Astrocyte (in vitro differentiated cells and primary cell): ENCODE measurements around the gene UMODL1. TPM values are rescaled to one million over a fixed set of nuclear protein-coding genes. Genes with fewer than 3 reads are reported as not detected.

ENCODE experiments used
- DNase-seq: peaks from one replicate; pipeline ENCODE4 v3.0.0-alpha.2; 2010; ENCODE audit warnings: low read depth
- FAIRE-seq: peaks from 2 replicates; lab custom pipeline; 2011; peaks lifted over from hg19 to GRCh38; lab: Jason Lieb, UNC
- H2AFZ ChIP-seq: 2 replicates; pipeline ENCODE4 v1.6.0; 2012; ENCODE audit warnings: low read depth, low read length, inconsistent platforms
- H3K27ac ChIP-seq: 2 replicates; pipeline ENCODE4 v1.5.1; 2011; ENCODE audit warnings: low read depth, low read length, inconsistent platforms
- H3K27me3 ChIP-seq: 2 replicates; pipeline ENCODE4 v1.6.0; 2011; ENCODE audit warnings: low read length, inconsistent platforms; ENCODE audit not compliant: insufficient read depth
- H3K36me3 ChIP-seq: 2 replicates; pipeline ENCODE4 v1.5.1; 2011; ENCODE audit warnings: low read length, inconsistent platforms; ENCODE audit not compliant: insufficient read depth
- H3K4me1 ChIP-seq: 2 replicates; pipeline ENCODE4 v1.5.1; 2011; ENCODE audit warnings: low read length, inconsistent platforms; ENCODE audit not compliant: insufficient read depth
- H3K4me2 ChIP-seq: 2 replicates; pipeline ENCODE4 v1.6.0; 2012; ENCODE audit warnings: low read length, inconsistent platforms
- H3K4me3 ChIP-seq: 2 replicates; pipeline ENCODE4 v1.5.1; 2011; ENCODE audit warnings: low read depth, mild to moderate bottlenecking, low read length, inconsistent platforms; ENCODE audit not compliant: insufficient read depth
- H3K79me2 ChIP-seq: 2 replicates; pipeline ENCODE4 v1.6.0; 2012; ENCODE audit warnings: mild to moderate bottlenecking, low read length, inconsistent platforms; ENCODE audit not compliant: insufficient read depth
- H3K9ac ChIP-seq: 2 replicates; pipeline ENCODE4 v1.6.0; 2012; ENCODE audit warnings: mild to moderate bottlenecking, low read length, inconsistent platforms
- H3K9me3 ChIP-seq: 2 replicates; pipeline ENCODE4 v1.5.1; 2012; ENCODE audit warnings: low read depth, mild to moderate bottlenecking, low read length, inconsistent platforms; ENCODE audit not compliant: insufficient read depth
- H4K20me1 ChIP-seq: 2 replicates; pipeline ENCODE4 v1.6.0; 2012; ENCODE audit warnings: low read length, inconsistent platforms; ENCODE audit not compliant: insufficient read depth
- H3K27ac Mint-ChIP-seq: one replicate; pipeline ENCODE4 v1.8.0; 2021; ENCODE audit warnings: mild to moderate bottlenecking, mixed read lengths; ENCODE audit not compliant: unreplicated experiment
- H3K27me3 Mint-ChIP-seq: one replicate; pipeline ENCODE4 v1.8.0; 2021; ENCODE audit warnings: low read depth, mixed read lengths; ENCODE audit not compliant: unreplicated experiment
- H3K36me3 Mint-ChIP-seq: one replicate; pipeline ENCODE4 v1.8.0; 2021; ENCODE audit warnings: low read depth, mixed read lengths; ENCODE audit not compliant: unreplicated experiment
- H3K4me1 Mint-ChIP-seq: one replicate; pipeline ENCODE4 v1.8.0; 2021; ENCODE audit warnings: low read depth, mixed read lengths; ENCODE audit not compliant: unreplicated experiment
- H3K4me3 Mint-ChIP-seq: one replicate; pipeline ENCODE4 v1.8.0; 2021; ENCODE audit warnings: mild to moderate bottlenecking, moderate library complexity, mixed read lengths; ENCODE audit not compliant: unreplicated experiment
- H3K9me3 Mint-ChIP-seq: one replicate; pipeline ENCODE4 v1.8.0; 2021; ENCODE audit warnings: mild to moderate bottlenecking, mixed read lengths; ENCODE audit not compliant: unreplicated experiment
- EZH2 ChIP-seq: IDR thresholded peaks from 2 replicates; pipeline ENCODE4 v1.6.1; 2012; ENCODE audit warnings: mild to moderate bottlenecking, low read length, inconsistent platforms; ENCODE audit not compliant: insufficient read depth
- total RNA-seq: library from RNA; stranded (reverse); gene quantifications from 2 replicates; pipeline ENCODE4 v1.2.1, GENCODE V29; 2021
- TF ChIP-seq, protein P1 (sequence below): IDR thresholded peaks from 2 replicates; pipeline ENCODE4 v1.5.1; 2011; ENCODE audit warnings: low read depth, mild to moderate bottlenecking, inconsistent platforms, low read length, moderate library complexity; ENCODE audit not compliant: insufficient read depth

The UMODL1 gene
- total RNA-seq, 1 donor from 2014 or later = not detected

DNA sequence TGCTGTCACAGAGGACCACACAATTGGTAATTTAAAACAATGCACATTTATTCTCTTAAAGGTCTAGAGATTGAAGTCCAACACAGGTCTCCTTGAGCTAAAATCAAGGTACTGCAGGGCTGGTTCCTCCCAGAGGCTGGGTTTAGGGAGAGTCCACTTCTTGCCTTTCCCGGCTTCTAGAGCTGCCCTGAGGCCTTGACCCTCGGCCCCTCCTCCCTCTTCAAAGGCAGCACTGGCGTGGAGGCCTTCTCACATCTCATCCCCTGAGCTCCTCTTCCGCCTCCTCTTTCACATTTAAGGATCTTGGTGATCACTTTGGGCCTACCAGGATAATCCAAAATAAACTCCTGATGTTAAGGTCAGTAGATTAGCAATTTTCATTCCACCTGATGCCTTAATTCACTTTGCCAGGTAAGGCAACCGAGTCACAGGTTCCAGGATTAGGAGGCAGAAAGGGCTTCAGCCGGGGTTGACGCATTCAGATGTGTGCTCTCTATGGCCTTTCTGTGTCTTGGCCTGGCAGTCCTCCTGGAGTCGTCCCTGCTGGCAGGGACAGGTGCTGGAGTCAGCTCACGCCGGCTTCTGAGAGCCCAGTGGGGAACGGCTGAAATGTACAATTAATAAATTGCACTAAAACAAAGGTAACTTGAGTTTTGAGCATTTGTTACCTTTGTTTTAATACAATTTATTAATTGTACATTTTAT is 86.6 kb downstream of the UMODL1 start:
- no peaks in the 10 kb centered on the region for H3K36me3 ChIP-seq
- no peaks in the 10 kb centered on the region for H4K20me1 ChIP-seq
- TF ChIP-seq EZH2 = no peak
- TF ChIP-seq, protein P1, sequence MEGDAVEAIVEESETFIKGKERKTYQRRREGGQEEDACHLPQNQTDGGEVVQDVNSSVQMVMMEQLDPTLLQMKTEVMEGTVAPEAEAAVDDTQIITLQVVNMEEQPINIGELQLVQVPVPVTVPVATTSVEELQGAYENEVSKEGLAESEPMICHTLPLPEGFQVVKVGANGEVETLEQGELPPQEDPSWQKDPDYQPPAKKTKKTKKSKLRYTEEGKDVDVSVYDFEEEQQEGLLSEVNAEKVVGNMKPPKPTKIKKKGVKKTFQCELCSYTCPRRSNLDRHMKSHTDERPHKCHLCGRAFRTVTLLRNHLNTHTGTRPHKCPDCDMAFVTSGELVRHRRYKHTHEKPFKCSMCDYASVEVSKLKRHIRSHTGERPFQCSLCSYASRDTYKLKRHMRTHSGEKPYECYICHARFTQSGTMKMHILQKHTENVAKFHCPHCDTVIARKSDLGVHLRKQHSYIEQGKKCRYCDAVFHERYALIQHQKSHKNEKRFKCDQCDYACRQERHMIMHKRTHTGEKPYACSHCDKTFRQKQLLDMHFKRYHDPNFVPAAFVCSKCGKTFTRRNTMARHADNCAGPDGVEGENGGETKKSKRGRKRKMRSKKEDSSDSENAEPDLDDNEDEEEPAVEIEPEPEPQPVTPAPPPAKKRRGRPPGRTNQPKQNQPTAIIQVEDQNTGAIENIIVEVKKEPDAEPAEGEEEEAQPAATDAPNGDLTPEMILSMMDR = no peak
- FAIRE-seq (no peak), DNase-seq (no peak)
- no peaks in the 10 kb centered on the region for H3K4me1 ChIP-seq
- H3K9ac ChIP-seq = no peak overlapping the region
- H3K36me3 Mint-ChIP-seq = no peaks in the 10 kb centered on the region
- H3K4me3 ChIP-seq = no peak overlapping the region
- no peak overlapping the region for H3K27ac ChIP-seq
- no peaks in the 10 kb centered on the region for H3K9me3 ChIP-seq
- no peak overlapping the region for H2AFZ ChIP-seq
- no peaks in the 10 kb centered on the region for H3K79me2 ChIP-seq
- no peak overlapping the region for H3K4me2 ChIP-seq
- no peak overlapping the region for H3K4me3 Mint-ChIP-seq
- peaks cover 32% of the 10 kb centered on the region for H3K27me3 Mint-ChIP-seq
- peaks cover 5% of the 10 kb centered on the region for H3K4me1 Mint-ChIP-seq
- peaks cover 6% of the 10 kb centered on the region for H3K27me3 ChIP-seq
- peaks cover 1% of the 10 kb centered on the region for H3K9me3 Mint-ChIP-seq
- no peak overlapping the region for H3K27ac Mint-ChIP-seq

DNA sequence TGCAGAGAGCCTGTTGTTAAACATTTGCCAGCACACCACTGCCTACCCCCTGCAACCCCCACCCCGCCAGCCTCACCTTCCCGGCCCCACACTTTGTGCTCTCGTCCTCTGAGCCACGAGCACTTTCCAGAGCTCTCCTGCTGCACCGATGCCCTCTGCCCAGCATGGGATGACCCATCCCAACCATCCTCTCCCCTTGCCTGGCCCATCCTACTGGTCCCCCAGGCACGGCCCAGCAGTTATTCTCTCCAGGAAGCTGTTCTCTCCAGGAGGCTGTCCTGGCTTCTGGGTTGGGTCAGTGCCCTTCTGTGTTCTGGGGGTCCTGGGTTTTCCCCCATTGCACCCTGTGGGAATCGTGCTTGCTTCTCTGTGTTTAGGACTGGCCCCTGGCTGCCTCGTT is 87.7 kb downstream of the UMODL1 start:
- FAIRE-seq (no peak), DNase-seq (no peak)
- Mint-ChIP-seq H3K9me3 (no peaks in the 10 kb centered on the region), H3K4me3 (no peak overlapping the region), H3K27ac (no peak overlapping the region), H3K36me3 (no peaks in the 10 kb centered on the region), H3K4me1 (peaks cover 5% of the 10 kb centered on the region), H3K27me3 (peaks cover 26% of the 10 kb centered on the region)
- H3K27me3 ChIP-seq = peaks cover 5% of the 10 kb centered on the region
- no peak overlapping the region for H3K4me2 ChIP-seq
- no peak overlapping the region for H2AFZ ChIP-seq
- no peak overlapping the region for H3K9ac ChIP-seq
- H3K79me2 ChIP-seq = no peaks in the 10 kb centered on the region
- H4K20me1 ChIP-seq = no peaks in the 10 kb centered on the region
- H3K4me1 ChIP-seq = no peaks in the 10 kb centered on the region
- no peak overlapping the region for H3K4me3 ChIP-seq
- no peaks in the 10 kb centered on the region for H3K36me3 ChIP-seq
- TF ChIP-seq EZH2 = no peak
- TF ChIP-seq, protein P1 = no peak
- H3K27ac ChIP-seq = no peak overlapping the region
- H3K9me3 ChIP-seq = no peaks in the 10 kb centered on the region

- Histone ChIP-seq H3K79me2 (no peaks in the 10 kb centered on the region), H3K9me3 (no peaks in the 10 kb centered on the region), H3K27me3 (peaks cover 5% of the 10 kb centered on the region), H3K4me1 (no peaks in the 10 kb centered on the region), H4K20me1 (no peaks in the 10 kb centered on the region), H2AFZ (no peak overlapping the region), H3K36me3 (no peaks in the 10 kb centered on the region), H3K4me2 (no peak overlapping the region), H3K9ac (no peak overlapping the region), H3K4me3 (no peak overlapping the region), H3K27ac (no peak overlapping the region)
- H3K4me1 Mint-ChIP-seq = peaks cover 5% of the 10 kb centered on the region
- no peak overlapping the region for H3K27ac Mint-ChIP-seq
- TF ChIP-seq, protein P1 = no peak
- no peak for TF ChIP-seq EZH2
- H3K4me3 Mint-ChIP-seq = no peak overlapping the region
- H3K9me3 Mint-ChIP-seq = no peaks in the 10 kb centered on the region
- H3K27me3 Mint-ChIP-seq = peaks cover 23% of the 10 kb centered on the region
- FAIRE-seq (no peak), DNase-seq (no peak)
- no peaks in the 10 kb centered on the region for H3K36me3 Mint-ChIP-seq
These were observed 88.5 kb downstream of the UMODL1 start for GRCh38 chr21:42159560-42160110.
